ENCODE results near the gene POLRMT. TPM values are rescaled to one million over a fixed set of nuclear protein-coding genes. Genes with fewer than 3 reads are reported as not detected.

Gene POLRMT
- total and polyA plus RNA-seq, 4 donors = 16.0 to 41.4 (median 35.1) TPM

GRCh38 chr19:646779-647565 lies 13.6 kb upstream of the POLRMT start:
- 97% methylated on average over 48 of the region's 48 CpGs for WGBS
- no peaks in the 10 kb centered on the region for H3K9me3 ChIP-seq (ENCODE audit: control insufficient read depth in 4 of 4, low read length in 3 of 4)
- peaks cover 6 to 49% (median 26%) of the 10 kb centered on the region in 4 donors for H3K36me3 ChIP-seq (ENCODE audit: control insufficient read depth in 4 of 4, insufficient read depth in 3 of 4, low read depth in 1 of 4, low read length in 3 of 4)
- H3K4me1 ChIP-seq (ENCODE audit: control insufficient read depth in 4 of 4, insufficient read depth in 4 of 4, low read length in 3 of 4) = no peaks in the 10 kb centered on the region
- no peaks in the 10 kb centered on the region for H3K27me3 ChIP-seq (ENCODE audit: control insufficient read depth in 4 of 4, insufficient read depth in 4 of 4, low read length in 3 of 4)
- H3K4me3 ChIP-seq (ENCODE audit: low read depth in 1 of 3, low read length in 3 of 3) = no peak overlapping the region
- H3K9ac ChIP-seq (ENCODE audit: low read depth in 1 of 2, low read length in 2 of 2) = no peak overlapping the region
- TF ChIP-seq ATF3 (IDR thresholded peaks at IDR 0.05) (no peak), TAF1 (conservative IDR thresholded peaks at IDR 0.05) (no peak), RAD21 (IDR thresholded peaks at IDR 0.05) (no peak), NR2F2 (IDR thresholded peaks at IDR 0.05) (no peak), ZBTB33 (IDR thresholded peaks at IDR 0.05) (no peak), RXRA (IDR thresholded peaks at IDR 0.05) (no peak)
- DNase-seq (ENCODE audit: low spot score) = no peak
- no peak overlapping the region for H3K27ac ChIP-seq (ENCODE audit: low read depth in 1 of 2, low read length in 2 of 2)

DNA sequence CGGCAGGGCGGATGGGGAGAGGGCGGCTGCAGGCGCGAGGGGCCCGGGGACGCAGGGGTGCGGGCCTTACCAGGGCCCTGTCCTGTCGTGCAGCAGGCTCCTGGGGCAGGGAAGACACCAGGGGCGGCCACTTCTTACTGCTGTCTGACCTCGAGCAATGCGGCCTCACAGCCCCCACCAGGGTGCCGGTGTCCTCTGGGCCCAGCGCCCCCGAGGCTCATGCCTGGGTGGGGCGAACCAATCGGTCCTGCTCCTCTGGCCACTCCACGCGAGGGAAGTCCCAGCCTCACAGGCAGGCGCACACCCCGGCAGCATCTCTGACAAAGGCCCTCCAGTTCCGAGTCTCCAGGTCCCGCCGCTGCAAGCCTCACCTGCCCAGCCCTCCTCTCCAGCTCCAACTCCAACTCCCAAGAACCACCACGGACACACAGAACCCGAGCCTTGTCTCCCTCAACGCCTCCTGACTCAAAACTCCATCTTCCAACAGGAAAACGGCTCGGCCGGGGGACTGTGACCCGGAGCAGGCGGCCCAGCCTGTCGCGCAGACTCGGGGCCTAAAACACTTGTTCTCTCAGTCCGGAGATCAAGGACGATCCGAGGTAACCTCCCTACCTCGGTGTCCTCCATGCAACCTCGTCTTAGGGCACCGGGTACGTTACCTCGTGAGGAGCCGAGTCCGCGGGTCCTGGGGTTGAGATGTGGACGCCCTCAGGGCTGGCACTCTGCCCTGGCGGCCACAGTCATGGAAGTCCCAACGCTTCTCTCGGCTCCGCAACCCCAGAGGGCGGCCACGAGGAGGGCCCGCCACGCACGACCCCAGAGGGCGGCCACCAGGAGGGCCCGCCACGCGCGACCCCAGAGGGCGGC lies 12.8 kb upstream of the POLRMT start:
- no peak for DNase-seq (ENCODE audit: low spot score)
- peaks cover 3 to 43% (median 22%) of the 10 kb centered on the region in 4 donors for H3K36me3 ChIP-seq (ENCODE audit: control insufficient read depth in 4 of 4, insufficient read depth in 3 of 4, low read depth in 1 of 4, low read length in 3 of 4)
- H3K4me1 ChIP-seq (ENCODE audit: control insufficient read depth in 4 of 4, insufficient read depth in 4 of 4, low read length in 3 of 4) = no peaks in the 10 kb centered on the region
- TF ChIP-seq YY1 (IDR thresholded peaks at IDR 0.05) (no peak), FOXA1 (IDR thresholded peaks at IDR 0.05) (no peak), HNF4G (IDR thresholded peaks at IDR 0.05) (no peak)
- H3K9me3 ChIP-seq (ENCODE audit: control insufficient read depth in 4 of 4, low read length in 3 of 4) = no peaks in the 10 kb centered on the region
- 95% methylated on average over 62 of the region's 62 CpGs for WGBS
- H3K27me3 ChIP-seq (ENCODE audit: control insufficient read depth in 4 of 4, insufficient read depth in 4 of 4, low read length in 3 of 4) = no peaks in the 10 kb centered on the region
- no peak overlapping the region for H3K4me3 ChIP-seq (ENCODE audit: low read depth in 1 of 3, low read length in 3 of 3)
- no peak overlapping the region for H3K27ac ChIP-seq (ENCODE audit: low read depth in 1 of 2, low read length in 2 of 2)
- H3K9ac ChIP-seq (ENCODE audit: low read depth in 1 of 2, low read length in 2 of 2) = no peak overlapping the region

DNA sequence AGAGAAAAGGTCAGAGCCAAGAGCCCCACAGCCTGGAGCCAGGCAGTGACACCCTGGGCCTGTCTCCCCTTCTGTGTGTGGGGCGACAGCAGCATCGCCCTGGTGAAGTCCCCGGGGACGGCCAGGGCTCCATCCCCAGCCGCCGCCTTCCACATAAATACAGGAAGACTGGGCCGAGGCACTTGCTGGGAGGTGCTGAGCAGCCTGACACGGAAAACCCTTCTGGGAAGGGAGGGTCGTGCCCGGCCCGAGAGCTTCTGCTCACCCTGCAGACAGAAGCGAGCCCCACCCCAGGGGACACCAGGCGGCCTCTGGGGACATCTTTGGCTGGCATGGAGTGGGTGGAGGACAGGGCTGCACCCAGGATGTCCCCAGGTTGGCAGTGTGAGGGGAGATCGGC lies 11.5 kb upstream of the POLRMT start:
- H3K9me3 ChIP-seq (ENCODE audit: control insufficient read depth in 4 of 4, low read length in 3 of 4) = no peaks in the 10 kb centered on the region
- 87% methylated on average over 14 of the region's 14 CpGs for WGBS
- TF ChIP-seq ATF3 (IDR thresholded peaks at IDR 0.05) = no peak
- TF ChIP-seq RAD21 (IDR thresholded peaks at IDR 0.05) = no peak
- TF ChIP-seq FOXA1 (IDR thresholded peaks at IDR 0.05) = no peak
- no peak for TF ChIP-seq HNF4G (IDR thresholded peaks at IDR 0.05)
- TF ChIP-seq HNF4A (conservative IDR thresholded peaks at IDR 0.05) = no peak
- TF ChIP-seq, protein P1, sequence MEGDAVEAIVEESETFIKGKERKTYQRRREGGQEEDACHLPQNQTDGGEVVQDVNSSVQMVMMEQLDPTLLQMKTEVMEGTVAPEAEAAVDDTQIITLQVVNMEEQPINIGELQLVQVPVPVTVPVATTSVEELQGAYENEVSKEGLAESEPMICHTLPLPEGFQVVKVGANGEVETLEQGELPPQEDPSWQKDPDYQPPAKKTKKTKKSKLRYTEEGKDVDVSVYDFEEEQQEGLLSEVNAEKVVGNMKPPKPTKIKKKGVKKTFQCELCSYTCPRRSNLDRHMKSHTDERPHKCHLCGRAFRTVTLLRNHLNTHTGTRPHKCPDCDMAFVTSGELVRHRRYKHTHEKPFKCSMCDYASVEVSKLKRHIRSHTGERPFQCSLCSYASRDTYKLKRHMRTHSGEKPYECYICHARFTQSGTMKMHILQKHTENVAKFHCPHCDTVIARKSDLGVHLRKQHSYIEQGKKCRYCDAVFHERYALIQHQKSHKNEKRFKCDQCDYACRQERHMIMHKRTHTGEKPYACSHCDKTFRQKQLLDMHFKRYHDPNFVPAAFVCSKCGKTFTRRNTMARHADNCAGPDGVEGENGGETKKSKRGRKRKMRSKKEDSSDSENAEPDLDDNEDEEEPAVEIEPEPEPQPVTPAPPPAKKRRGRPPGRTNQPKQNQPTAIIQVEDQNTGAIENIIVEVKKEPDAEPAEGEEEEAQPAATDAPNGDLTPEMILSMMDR (IDR thresholded peaks at IDR 0.05; ENCODE audit: low read depth, low read length, missing input control) = no peak
- TF ChIP-seq TAF1 (conservative IDR thresholded peaks at IDR 0.05) = no peak
- TF ChIP-seq EGR1 (IDR thresholded peaks at IDR 0.05; ENCODE audit: low read depth in 2 of 2) = no peak
- no peak for TF ChIP-seq FOXA2 (IDR thresholded peaks at IDR 0.05)
- TF ChIP-seq RXRA (IDR thresholded peaks at IDR 0.05) = no peak
- no peak for TF ChIP-seq YY1 (IDR thresholded peaks at IDR 0.05)
- TF ChIP-seq, protein P2, sequence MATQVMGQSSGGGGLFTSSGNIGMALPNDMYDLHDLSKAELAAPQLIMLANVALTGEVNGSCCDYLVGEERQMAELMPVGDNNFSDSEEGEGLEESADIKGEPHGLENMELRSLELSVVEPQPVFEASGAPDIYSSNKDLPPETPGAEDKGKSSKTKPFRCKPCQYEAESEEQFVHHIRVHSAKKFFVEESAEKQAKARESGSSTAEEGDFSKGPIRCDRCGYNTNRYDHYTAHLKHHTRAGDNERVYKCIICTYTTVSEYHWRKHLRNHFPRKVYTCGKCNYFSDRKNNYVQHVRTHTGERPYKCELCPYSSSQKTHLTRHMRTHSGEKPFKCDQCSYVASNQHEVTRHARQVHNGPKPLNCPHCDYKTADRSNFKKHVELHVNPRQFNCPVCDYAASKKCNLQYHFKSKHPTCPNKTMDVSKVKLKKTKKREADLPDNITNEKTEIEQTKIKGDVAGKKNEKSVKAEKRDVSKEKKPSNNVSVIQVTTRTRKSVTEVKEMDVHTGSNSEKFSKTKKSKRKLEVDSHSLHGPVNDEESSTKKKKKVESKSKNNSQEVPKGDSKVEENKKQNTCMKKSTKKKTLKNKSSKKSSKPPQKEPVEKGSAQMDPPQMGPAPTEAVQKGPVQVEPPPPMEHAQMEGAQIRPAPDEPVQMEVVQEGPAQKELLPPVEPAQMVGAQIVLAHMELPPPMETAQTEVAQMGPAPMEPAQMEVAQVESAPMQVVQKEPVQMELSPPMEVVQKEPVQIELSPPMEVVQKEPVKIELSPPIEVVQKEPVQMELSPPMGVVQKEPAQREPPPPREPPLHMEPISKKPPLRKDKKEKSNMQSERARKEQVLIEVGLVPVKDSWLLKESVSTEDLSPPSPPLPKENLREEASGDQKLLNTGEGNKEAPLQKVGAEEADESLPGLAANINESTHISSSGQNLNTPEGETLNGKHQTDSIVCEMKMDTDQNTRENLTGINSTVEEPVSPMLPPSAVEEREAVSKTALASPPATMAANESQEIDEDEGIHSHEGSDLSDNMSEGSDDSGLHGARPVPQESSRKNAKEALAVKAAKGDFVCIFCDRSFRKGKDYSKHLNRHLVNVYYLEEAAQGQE (IDR thresholded peaks at IDR 0.05) = no peak
- no peak for TF ChIP-seq SP1 (IDR thresholded peaks at IDR 0.05)
- no peak for TF ChIP-seq MAX (IDR thresholded peaks at IDR 0.05)
- TF ChIP-seq JUND (IDR thresholded peaks at IDR 0.05) = no peak
- H3K27me3 ChIP-seq (ENCODE audit: control insufficient read depth in 4 of 4, insufficient read depth in 4 of 4, low read length in 3 of 4) = no peaks in the 10 kb centered on the region
- H3K36me3 ChIP-seq (ENCODE audit: control insufficient read depth in 4 of 4, insufficient read depth in 3 of 4, low read depth in 1 of 4, low read length in 3 of 4) = peaks cover 0 to 37% (median 20%) of the 10 kb centered on the region in 4 donors
- H3K27ac ChIP-seq (ENCODE audit: low read depth in 1 of 2, low read length in 2 of 2) = no peak overlapping the region
- DNase-seq (ENCODE audit: low spot score) = no peak
- H3K4me3 ChIP-seq (ENCODE audit: low read depth in 1 of 3, low read length in 3 of 3) = no peak overlapping the region
- H3K4me1 ChIP-seq (ENCODE audit: control insufficient read depth in 4 of 4, insufficient read depth in 4 of 4, low read length in 3 of 4) = peaks cover 0 to 1% (median 0%) of the 10 kb centered on the region in 4 donors
- H3K9ac ChIP-seq (ENCODE audit: low read depth in 1 of 2, low read length in 2 of 2) = no peak overlapping the region

Measured in liver (tissue), 9 donors.